Mesodermal cell (in vitro differentiated cells): ENCODE results near the gene NDUFV1.
"Not testable (repeated sequence)": the region's sequence is repeated elsewhere in the genome, so short reads cannot be mapped to it uniquely, and the experiment has no call there.

Experiments
- H3K27ac ChIP-seq: 2 replicates; pipeline ENCODE4 v1.7.0; 2013; ENCODE audit warnings: mild to moderate bottlenecking, low read depth, low read length, moderate library complexity; ENCODE audit not compliant: severe bottlenecking
- H3K36me3 ChIP-seq: 2 replicates; pipeline ENCODE4 v1.7.1; 2013; ENCODE audit warnings: mild to moderate bottlenecking, low read length, moderate library complexity; ENCODE audit not compliant: control insufficient read depth, insufficient read depth
- H3K4me1 ChIP-seq: one replicate; pipeline ENCODE4 v1.7.1; 2013; ENCODE audit warnings: mild to moderate bottlenecking, low read length; ENCODE audit not compliant: insufficient read depth, control insufficient read depth, poor library complexity, severe bottlenecking
- H3K4me3 ChIP-seq: 2 replicates; pipeline ENCODE4 v1.7.0; 2013; ENCODE audit warnings: low read length, control low read depth, mild to moderate bottlenecking; ENCODE audit not compliant: insufficient read depth, poor library complexity, severe bottlenecking; ENCODE audit errors: extremely low read depth
- H3K9me3 ChIP-seq: 2 replicates; pipeline ENCODE4 v1.7.1; 2013; ENCODE audit warnings: mild to moderate bottlenecking, low read length, moderate library complexity; ENCODE audit not compliant: control insufficient read depth
- WGBS, 2 experiments: methylation state at CpG; one replicate each; pipeline ENCODE4 v1.1.5; 2013; ENCODE audit warnings: missing lambda C conversion rate in 2 of 2; ENCODE audit not compliant: insufficient coverage in 2 of 2; 5-methylcytosine and 5-hydroxymethylcytosine counted together

Gene NDUFV1

DNA sequence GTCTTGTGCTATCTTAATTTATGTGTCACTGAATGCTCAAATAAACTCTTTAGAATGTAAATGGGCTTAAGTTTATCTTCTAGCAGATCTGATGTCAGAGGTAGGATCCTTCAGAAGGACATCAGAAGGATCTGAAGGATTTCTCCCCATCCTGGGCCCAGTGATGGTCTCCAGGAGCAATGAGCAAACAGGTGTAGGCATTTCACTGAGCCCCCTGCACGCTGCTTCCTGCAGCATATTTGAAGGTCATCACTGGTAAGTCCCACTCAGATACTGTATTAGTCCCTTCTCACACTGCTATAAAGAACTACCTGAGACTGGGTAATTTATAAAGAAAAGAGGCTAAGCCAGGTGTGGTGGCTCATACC, 18.6 kb upstream of the NDUFV1 start:
- Histone ChIP-seq H3K4me1 (peaks cover 12% of the 10 kb centered on the region), H3K4me3 (no peak overlapping the region), H3K36me3 (peaks cover 46% of the 10 kb centered on the region), H3K9me3 (no peaks in the 10 kb centered on the region), H3K27ac (no peak overlapping the region)
- WGBS, 2 experiments: 100% methylated on average over 1 of the region's 1 CpG; no CpG with 5 or more reads in 1 of the 2 experiments

DNA sequence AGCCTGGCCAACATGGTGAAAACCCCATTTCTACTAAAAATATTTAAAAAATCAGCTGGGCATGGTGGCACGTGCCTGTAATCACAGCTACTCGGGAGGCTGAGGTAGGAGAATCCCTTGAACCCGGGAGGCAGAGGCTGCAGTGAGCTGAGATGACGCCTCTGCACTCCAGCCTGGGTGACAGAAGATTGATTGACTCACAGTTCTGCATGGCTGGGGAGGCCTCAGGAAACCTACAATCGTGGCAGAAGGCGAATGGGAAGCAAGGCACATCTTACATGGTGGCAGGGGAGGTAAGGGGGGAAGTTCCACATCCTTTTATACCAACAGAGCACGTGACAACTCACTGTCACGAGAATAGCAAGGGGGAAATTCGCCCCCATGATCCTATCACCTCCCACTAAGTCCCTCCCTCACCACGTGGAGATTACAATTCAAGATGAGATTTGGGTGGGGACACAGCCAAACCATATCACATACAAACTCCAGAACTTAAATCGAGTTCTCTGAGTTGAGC, 17.8 kb upstream of the NDUFV1 start:
- not testable (repeated sequence) for H3K4me3 ChIP-seq, H3K9me3 ChIP-seq, H3K27ac ChIP-seq
- Histone ChIP-seq H3K36me3 (peaks cover 46% of the 10 kb centered on the region), H3K4me1 (peaks cover 12% of the 10 kb centered on the region)
- 98% methylated on average over 6 of the region's 11 CpGs for WGBS, 2 experiments

GRCh38 chr11:67592880-67593564, 13.7 kb upstream of the NDUFV1 start:
- Histone ChIP-seq H3K27ac (no peak overlapping the region), H3K4me1 (no peaks in the 10 kb centered on the region), H3K9me3 (peaks cover 3% of the 10 kb centered on the region), H3K36me3 (peaks cover 11% of the 10 kb centered on the region), H3K4me3 (no peak overlapping the region)
- WGBS, 2 experiments: 82 to 84% methylated on average over 8 to 11 of the region's 12 CpGs

GRCh38 chr11:67593565-67593905, 13.2 kb upstream of the NDUFV1 start:
- no peak overlapping the region for H3K27ac ChIP-seq
- no peak overlapping the region for H3K4me3 ChIP-seq
- H3K36me3 ChIP-seq: peaks cover 7% of the 10 kb centered on the region
- H3K9me3 ChIP-seq: peaks cover 3% of the 10 kb centered on the region
- H3K4me1 ChIP-seq: no peaks in the 10 kb centered on the region
- 100% methylated on average over 1 to 3 of the region's 3 CpGs for WGBS, 2 experiments

- 75 to 100% methylated on average over 1 of the region's 3 CpGs for WGBS, 2 experiments
- H3K4me1 ChIP-seq: no peaks in the 10 kb centered on the region
- no peak overlapping the region for H3K27ac ChIP-seq
- peaks cover 3% of the 10 kb centered on the region for H3K9me3 ChIP-seq
- H3K4me3 ChIP-seq: no peak overlapping the region
- no peaks in the 10 kb centered on the region for H3K36me3 ChIP-seq
Observed at GRCh38 chr11:67594480-67594879, 12.3 kb upstream of the NDUFV1 start.

- no peaks in the 10 kb centered on the region for H3K36me3 ChIP-seq
- peaks cover 3% of the 10 kb centered on the region for H3K9me3 ChIP-seq
- no peaks in the 10 kb centered on the region for H3K4me1 ChIP-seq
- no CpG with 5 or more reads among the region's 1 CpG for WGBS, 2 experiments
- no peak overlapping the region for H3K4me3 ChIP-seq
- no peak overlapping the region for H3K27ac ChIP-seq
Observed at GRCh38 chr11:67596753-67597300, 9.9 kb upstream of the NDUFV1 start.

GRCh38 chr11:67597458-67597857, 9.3 kb upstream of the NDUFV1 start:
- not testable (repeated sequence) for H3K4me3 ChIP-seq, H3K27ac ChIP-seq, H3K9me3 ChIP-seq, H3K36me3 ChIP-seq, H3K4me1 ChIP-seq
- no CpG with 5 or more reads among the region's 3 CpGs for whole genome bisulfite sequencing, 2 experiments

DNA sequence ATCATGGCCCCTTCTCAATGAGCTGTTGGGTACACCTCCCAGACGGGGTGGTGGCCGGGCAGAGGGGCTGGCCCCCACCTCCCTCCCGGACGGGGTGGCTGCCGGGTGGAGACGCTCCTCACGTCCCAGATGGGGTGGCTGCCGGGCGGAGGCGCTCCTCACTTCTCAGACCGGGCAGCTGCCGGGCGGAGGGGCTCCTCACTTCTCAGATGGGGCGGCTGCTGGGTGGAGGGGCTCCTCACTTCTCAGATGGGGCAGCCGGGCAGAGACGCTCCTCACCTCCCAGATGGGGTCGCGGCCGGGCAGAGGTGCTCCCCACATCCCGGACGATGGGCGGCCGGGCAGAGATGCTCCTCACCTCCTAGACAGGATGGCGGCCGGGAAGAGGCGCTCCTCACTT, 8.8 kb upstream of the NDUFV1 start:
- not testable (repeated sequence) for H3K4me1 ChIP-seq, H3K4me3 ChIP-seq, H3K27ac ChIP-seq, H3K9me3 ChIP-seq, H3K36me3 ChIP-seq
- 87 to 96% methylated on average over 4 to 13 of the region's 26 CpGs for WGBS, 2 experiments

DNA sequence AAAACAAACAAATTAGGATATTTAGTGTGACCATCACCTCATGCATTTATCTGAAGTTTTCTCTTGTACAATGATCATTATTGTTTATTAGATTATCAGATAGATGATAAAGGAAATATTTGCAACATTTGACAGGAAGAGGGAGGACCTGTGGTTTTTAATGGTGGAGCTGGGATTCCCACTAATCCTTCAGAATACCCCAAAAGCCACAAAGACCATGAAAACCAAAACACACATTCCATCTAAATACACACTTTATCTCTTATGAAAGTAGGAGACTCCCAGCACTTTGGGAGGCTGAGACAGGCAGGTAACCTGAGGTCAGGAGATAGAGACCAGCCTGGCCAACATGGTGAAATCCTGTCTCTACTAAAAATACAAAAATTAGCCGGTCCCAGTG, 7.6 kb upstream of the NDUFV1 start:
- Histone ChIP-seq H3K4me1 (no peaks in the 10 kb centered on the region), H3K4me3 (no peak overlapping the region), H3K27ac (no peak overlapping the region), H3K36me3 (no peaks in the 10 kb centered on the region), H3K9me3 (peaks cover 3% of the 10 kb centered on the region)
- WGBS, 2 experiments: 57 to 88% methylated on average over 1 of the region's 1 CpG

- WGBS, 2 experiments: 76 to 79% methylated on average over 4 to 5 of the region's 7 CpGs
- H3K36me3 ChIP-seq: no peaks in the 10 kb centered on the region
- H3K27ac ChIP-seq: no peak overlapping the region
- no peaks in the 10 kb centered on the region for H3K4me1 ChIP-seq
- H3K4me3 ChIP-seq: no peak overlapping the region
- peaks cover 3% of the 10 kb centered on the region for H3K9me3 ChIP-seq
Observed at GRCh38 chr11:67600324-67601029, 6.3 kb upstream of the NDUFV1 start.

DNA sequence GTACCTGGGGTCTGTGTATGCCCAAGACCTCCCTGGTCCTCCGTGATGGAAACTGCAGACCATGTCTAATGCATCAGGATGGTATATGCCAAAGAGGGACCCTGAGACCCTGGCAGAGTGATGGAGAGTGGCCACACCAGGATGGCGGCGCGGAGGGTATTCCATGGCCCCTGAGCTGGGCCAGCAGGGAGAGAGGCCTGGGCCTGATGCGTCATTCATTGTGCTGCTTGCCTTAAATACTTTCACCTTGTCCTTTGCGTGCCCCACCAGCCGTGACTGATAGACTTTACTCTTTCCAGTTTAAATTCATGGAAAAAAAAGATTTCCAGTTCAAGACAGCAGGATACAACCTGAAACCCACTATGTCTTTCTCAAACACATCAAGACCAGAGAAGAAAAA, 5.6 kb upstream of the NDUFV1 start:
- Histone ChIP-seq H3K4me3 (no peak overlapping the region), H3K27ac (no peak overlapping the region), H3K36me3 (no peaks in the 10 kb centered on the region), H3K9me3 (peaks cover 3% of the 10 kb centered on the region), H3K4me1 (no peaks in the 10 kb centered on the region)
- 95 to 97% methylated on average over 7 of the region's 7 CpGs for WGBS, 2 experiments
